HTERT RPE-1 (cell line): ENCODE data around the gene IL1RAPL1.

Experiments used
- in situ Hi-C: fragments of 300-500 bp; cut with MboI; formaldehyde crosslinking; loops from 4 replicates; pipeline ENCODE4 v1.14.3; 2020; ENCODE audit warnings: low sequenced_read_pairs

The IL1RAPL1 gene

GRCh38 chrX:28586981-28587551, at the start of gene IL1RAPL1:
Gene IL1RAPL1 (plus strand): TSS chrX:28587446.
- in situ Hi-C loops = no loop called here

DNA sequence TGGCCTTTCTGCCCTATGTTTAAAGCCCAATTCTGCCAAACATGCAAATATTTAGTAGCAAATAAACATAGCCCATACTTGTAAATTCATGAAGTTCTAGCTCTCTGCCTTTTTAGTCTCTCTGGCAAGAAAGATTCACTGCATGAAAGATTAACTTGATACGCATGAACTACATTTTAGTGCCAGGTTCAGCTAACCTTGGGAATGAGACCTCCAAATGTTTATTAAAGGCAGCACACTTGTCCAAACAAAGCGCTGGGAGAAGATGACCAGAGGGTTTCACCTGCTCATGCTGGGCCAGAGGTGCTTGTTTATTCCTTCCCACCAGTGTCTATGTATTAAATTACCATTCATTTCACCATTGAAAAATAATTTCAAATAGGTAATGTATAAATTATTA, 44.5 kb upstream of the IL1RAPL1 start:
- in situ Hi-C loops = no loop called here

DNA sequence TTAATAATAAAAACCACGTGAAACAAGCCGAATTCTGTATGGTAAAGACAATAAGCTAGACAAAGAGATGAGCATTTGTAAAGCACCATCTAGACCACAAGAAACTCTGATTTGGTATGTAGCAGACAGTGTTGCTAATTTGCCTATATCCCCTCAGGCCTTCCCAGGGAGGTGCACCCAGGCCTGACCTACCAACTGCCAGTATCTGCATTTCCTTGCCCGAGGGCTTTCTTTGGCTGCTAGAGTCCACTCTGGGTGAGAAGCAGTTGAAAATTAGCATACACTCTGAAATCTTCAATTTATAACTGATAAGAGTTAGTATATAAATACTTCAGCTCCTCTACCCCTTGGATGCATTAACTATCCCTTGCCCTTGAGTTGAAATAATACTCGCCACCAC, 37.4 kb upstream of the IL1RAPL1 start:
- in situ Hi-C loops = no loop called here

- in situ Hi-C loops = no loop called here
Measured at GRCh38 chrX:28550331-28550872, 36.8 kb upstream of the IL1RAPL1 start.

DNA sequence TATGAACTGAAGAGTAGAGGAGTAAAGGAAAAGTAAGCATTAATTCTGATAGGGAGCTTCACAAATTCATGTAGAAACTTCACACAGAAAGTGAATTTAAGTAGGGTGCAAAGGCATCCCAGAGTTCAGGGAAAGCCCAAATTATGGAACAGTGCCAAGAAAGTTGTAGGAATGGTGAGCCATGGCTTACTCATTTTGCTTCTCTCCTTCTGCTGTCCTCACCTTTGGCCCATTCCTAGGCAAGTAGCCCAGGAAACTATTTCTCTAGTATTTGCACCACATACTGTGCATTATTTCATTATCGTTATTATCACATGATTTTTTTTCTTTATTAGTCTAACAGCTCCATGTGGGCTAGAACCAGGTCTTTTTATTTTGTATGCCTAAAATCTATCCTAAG, 34.9 kb upstream of the IL1RAPL1 start:
- in situ Hi-C loops = no loop called here

GRCh38 chrX:28552882-28553829, 34.1 kb upstream of the IL1RAPL1 start:
- in situ Hi-C loops = no loop called here

DNA sequence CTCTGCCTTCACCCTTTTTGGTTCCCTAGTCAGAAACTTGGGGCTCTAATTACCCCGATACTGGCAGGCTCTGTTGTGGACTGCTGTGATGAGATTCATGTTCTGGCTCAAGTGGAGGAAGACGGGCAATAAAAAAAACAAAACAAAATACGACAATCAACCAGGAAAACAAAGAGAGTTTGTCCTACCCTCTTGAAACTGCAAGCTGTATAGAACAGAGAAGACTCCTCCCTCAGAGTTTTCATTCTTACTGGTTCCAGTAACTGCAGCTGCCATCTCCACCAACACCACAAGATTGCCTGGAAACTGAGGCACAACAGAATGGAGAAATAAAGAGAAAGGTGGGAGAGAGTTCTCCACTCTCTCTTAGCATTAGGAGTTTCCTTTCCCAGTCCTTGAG, 11.1 kb upstream of the IL1RAPL1 start:
- in situ Hi-C loops = no loop called here

GRCh38 chrX:28581522-28581921, 5.7 kb upstream of the IL1RAPL1 start:
- in situ Hi-C loops = no loop called here

GRCh38 chrX:28582511-28582910, 4.7 kb upstream of the IL1RAPL1 start:
- in situ Hi-C loops = no loop called here

DNA sequence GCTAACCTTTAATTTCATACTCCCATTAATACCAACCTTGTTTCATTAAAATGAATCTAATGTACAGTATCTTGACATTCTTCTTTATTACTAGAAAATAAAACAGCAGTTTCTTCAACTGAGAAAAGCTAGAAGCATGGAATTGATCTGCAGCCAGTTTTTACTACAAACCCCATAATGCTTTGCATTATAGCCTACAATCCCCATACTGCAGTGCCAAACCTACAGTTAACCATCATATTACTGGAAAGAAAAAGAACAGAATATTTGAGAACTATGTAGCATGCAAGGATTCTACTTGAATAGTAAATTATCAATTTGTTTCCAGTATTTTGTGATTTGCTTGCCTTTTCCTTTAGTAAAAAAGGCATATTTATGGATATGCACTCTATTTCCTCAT, 3.2 kb upstream of the IL1RAPL1 start:
- in situ Hi-C loops = no loop called here

- in situ Hi-C loops = no loop called here
Measured at GRCh38 chrX:28585767-28586166, 1.5 kb upstream of the IL1RAPL1 start.

DNA sequence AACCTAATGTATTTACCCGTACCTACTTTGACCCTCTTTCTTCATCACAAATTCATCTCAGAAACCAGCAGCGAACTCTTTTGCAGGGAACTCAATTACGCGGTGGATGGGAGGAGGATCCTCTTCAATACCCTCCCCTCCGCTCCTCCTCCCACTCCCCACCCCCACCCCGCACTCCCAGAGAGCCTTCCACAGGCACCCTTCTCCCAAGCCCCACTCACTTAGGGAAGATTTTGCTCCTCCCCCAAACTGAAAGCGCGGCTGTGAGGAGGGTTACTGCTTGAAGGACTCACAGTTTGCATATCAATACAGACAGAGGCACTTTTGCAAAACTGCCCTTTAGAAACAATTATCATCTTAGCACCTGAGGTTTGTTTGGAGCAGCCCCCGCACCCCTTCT, 960 bp upstream of the IL1RAPL1 start:
- in situ Hi-C loops = no loop called here

- in situ Hi-C loops = no loop called here
Measured at GRCh38 chrX:28589046-28589445, 1.8 kb downstream of the IL1RAPL1 start.

GRCh38 chrX:28590396-28590795, 3.1 kb downstream of the IL1RAPL1 start:
- in situ Hi-C loops = no loop called here

DNA sequence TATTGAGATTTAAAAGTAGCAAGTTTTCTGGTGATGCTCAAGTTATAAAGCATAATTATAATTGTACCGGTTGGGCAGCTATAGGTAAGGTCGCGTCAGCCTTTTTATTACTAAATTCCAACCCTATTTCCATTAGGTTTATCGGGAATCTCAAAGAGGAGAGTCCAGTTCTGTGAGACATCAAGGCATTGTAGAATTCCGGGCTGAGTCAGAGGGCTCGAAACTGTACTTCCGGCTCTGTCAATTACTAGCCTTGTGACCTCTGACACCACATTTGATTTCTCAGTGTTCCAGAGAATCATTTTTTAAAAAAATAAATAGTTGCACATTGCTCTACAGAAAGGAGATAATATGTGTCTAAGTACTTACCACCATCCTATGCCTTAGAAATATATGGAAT, 4.3 kb downstream of the IL1RAPL1 start:
- in situ Hi-C loops = no loop called here

DNA sequence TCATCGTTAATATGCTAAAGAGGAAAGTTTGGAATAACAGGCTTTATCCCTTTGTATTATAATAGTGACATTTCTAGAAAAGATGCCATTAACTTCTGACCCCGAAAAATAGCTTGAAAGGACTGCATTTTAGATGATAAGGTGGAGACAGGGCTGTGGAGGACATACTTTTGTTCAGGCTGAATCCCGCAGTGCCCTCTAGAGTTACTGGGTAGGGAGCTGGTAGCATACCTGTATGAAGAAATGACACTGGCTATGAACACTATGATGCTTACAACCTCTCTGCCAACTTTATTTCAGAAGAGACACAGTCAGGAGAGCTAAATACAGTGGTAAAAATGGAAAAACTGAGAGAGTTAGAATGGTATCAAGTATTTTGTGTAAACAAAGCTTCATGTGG, 8.1 kb downstream of the IL1RAPL1 start:
- in situ Hi-C loops = no loop called here

- in situ Hi-C loops = no loop called here
Measured at GRCh38 chrX:28599957-28600356, 12.7 kb downstream of the IL1RAPL1 start.

GRCh38 chrX:28609003-28609402, 21.8 kb downstream of the IL1RAPL1 start:
- in situ Hi-C loops = no loop called here

- in situ Hi-C loops = no loop called here
Measured at GRCh38 chrX:28609917-28610613, 22.8 kb downstream of the IL1RAPL1 start.

- in situ Hi-C loops = no loop called here
Measured at GRCh38 chrX:28610746-28611145, 23.5 kb downstream of the IL1RAPL1 start.

DNA sequence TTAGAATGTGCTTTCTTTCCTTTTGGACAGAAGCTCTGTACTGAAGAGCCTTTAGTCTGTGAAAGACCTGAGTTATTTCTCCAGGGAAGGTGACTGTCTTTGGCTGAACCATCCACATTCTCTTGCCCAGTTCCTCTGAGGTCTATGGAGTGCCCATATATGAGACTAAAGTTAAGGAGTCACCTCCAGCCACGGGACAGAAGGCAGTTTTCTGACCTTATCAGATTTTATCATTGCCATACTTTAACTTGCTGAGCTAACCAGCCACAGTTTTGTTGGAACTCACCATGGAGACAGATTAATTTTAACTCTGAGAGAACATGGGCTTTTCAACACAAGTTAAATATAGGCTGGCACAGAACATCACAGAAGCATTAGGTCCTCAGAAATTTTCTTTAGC, 26.3 kb downstream of the IL1RAPL1 start:
- in situ Hi-C loops = no loop called here

DNA sequence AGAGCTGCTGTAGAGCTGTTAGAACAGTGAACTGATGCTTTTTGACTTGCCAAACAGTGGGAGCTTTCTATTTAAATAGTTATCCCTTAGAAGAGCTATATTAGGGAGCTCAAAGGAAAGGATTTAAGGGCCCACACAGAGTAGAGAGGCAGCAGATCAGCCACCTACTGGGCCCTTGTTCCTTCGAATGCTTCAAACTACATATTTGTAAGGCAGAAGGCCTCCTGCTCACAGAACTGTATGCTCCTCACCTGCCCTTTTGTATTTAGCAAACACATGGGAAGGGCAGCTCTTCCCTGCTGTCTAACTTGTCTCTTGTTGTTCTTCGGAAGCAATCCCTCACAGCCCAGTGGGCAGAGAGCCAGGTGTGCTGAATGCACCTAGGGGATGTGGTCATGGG, 38.0 kb downstream of the IL1RAPL1 start:
- in situ Hi-C loops = no loop called here
